ENCODE measurements around the gene TAF4. TPM values are rescaled to one million over a fixed set of nuclear protein-coding genes. Genes with fewer than 3 reads are reported as not detected.
"Not testable (repeated sequence)": the region's sequence is repeated elsewhere in the genome, so short reads cannot be mapped to it uniquely, and the experiment has no call there.

The TAF4 gene
- 11.4 TPM for polyA plus RNA-seq (2013, experiment 1 of 2; ENCODE audit: insufficient read length)
- 10.8 TPM for polyA plus RNA-seq (2013, experiment 2 of 2; ENCODE audit: insufficient read length)

DNA sequence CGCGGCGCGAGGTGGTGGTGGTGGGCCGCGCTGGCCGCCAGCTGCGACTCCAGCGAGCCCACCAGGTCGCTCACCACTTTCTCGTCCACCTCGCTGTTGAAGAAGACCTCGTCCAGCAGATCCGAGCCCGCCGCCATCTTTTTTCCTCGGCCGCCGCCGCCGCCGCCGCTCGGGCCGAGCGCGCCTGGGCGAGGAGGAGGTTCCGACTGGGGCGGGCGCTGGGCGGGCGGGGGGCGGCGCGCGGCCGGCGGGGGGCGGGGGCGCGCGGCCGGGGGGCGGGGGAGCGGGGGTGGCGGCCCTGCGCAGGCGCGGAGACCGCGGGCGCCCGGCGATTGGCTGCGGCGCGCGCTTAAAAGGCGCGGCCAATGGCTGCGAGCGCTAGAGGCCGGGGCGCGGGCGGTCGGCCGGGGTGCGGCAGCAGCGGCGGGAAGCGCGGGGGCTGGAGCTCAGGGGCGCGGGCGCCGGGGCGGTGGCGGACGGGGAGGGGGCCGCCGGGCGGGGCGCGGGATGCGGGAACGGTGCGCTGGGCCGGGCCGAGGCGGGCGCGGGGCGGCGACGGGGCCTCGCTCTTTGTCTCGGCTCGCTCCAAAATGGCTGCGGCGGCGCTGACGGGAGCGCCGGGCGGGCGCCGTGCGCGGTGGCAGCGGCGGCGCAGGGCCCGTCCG is at the start of gene TAF4:
Gene TAF4 (minus strand): TSS at position 208 of the 665 bp plus-strand sequence. CDS start 71 bp downstream, at position 137.
- DNase-seq: peak; percentile 78

- no peak for DNase-seq
Measured at GRCh38 chr20:62114894-62115293, 49.2 kb upstream of the TAF4 start.

DNA sequence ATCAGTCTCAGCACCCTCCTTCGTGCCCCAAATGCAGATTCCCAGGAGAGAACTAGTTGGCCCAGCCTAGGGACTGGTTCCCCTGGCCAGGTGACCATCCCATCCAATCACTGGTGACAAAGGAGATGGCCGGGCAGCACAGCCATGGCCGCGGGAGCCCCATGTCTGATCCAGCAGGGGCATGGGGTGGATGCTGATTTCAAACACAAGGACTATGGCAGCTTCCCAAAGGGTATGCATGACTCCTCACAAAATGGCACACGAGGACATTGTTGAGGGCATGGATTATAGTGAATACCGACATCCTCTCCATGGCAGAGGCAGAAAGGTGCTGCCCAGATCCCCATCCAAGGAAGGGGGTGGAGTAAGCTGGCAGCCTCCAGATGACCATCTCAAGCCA is 46.7 kb upstream of the TAF4 start:
- no peak for DNase-seq

- DNase-seq: no peak
Measured at GRCh38 chr20:62111148-62111547, 45.5 kb upstream of the TAF4 start.

- no peak for DNase-seq
Measured at GRCh38 chr20:62105592-62105991, 39.9 kb upstream of the TAF4 start.

DNA sequence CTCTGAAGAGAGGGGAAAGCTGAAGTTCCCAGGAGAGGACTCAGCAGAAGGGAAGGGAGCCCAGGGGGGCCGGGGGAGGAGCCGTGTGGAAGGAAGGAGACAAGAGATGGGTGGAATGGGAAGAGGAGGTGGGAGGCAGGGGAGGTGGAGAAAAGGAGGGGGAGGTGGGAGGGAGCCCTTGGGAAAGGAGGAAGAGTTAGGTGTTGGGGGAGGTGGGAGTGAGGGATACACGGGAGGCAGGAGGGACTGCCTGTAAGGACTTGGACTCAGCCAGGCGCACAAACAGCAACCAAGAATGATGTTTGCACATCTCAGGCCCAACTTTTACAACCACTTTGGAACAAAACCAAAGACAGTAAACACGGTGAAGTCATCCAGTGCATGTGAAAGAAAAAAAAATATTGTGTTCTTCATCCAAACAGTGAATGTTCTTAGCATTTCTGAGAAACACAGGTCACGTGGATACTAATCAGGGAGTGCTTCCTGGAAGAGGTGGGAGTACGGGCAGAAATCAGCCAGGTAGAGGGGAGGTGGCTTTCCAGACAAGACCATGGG is 39.2 kb upstream of the TAF4 start:
- no peak for DNase-seq

- DNase-seq: no peak
Measured at GRCh38 chr20:62104234-62104789, 38.6 kb upstream of the TAF4 start.

- no peak for DNase-seq
Measured at GRCh38 chr20:62103508-62104233, 38.0 kb upstream of the TAF4 start.

DNA sequence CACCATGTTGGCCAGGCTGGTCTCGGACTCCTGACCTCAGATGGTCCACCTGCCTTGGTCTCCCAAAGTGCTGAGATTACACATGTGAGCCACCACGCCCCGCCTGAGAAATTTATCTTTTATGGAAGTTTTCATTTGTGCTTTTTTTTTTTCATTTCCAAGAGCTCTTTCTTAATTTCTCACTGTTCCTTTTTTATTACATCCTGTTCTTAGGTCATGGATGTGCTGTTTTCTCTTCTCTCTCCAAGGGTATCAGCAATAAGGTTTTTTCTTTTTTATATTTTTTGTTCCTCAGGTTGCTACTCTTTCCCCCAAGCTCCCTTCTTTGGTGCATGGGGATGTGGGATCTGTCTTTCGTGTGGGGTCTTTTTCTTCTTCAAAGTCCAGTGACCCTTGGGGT is 35.4 kb upstream of the TAF4 start:
- no peak for DNase-seq

- DNase-seq: no peak
Measured at GRCh38 chr20:62097881-62098407, 32.3 kb upstream of the TAF4 start.

DNA sequence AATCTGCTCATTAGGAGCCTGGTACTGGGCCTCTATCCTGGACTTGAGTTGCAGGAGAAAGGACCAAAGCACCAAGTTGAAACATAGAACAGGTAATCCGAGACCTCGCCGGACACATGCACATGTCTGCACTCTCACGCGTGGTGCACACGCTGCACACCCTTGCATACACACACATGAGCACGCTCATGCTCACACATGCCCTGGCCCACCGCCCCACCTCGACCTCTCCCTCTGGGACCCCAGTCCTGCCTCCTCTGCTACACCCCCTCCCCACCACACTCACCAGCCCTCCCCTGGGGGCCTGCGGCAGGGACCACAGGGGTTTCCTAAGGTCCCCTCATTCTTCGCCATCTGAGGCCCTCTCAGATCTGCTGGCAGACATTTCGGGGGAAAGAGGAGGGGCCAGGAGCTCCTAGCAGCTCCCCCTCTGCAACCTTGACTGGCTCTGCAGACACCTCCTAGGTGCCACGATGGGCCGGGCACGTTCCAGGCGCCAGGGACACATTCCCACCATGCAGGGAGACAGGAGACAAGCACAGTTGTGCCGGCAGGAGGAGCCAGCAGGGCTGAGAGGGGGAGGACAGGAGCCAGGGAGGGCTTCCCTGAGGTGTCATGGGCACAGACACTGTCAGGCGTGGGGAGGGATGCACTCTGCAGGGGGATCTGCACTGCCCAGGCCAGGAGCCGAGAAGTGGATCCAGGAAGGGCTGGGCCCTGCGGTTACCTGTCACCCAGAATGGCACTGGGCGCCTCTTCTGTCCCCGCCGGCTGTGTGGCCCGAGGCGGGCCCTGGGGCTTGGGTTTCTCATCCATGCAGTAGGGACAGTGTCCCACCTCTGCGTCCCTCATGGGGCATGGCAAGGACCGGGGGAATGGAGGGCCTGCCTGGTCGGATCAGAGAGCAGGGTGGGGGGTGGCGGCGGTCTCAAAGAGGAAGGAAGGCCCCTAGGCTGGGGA is 31.0 kb upstream of the TAF4 start:
- DNase-seq: no peak

DNA sequence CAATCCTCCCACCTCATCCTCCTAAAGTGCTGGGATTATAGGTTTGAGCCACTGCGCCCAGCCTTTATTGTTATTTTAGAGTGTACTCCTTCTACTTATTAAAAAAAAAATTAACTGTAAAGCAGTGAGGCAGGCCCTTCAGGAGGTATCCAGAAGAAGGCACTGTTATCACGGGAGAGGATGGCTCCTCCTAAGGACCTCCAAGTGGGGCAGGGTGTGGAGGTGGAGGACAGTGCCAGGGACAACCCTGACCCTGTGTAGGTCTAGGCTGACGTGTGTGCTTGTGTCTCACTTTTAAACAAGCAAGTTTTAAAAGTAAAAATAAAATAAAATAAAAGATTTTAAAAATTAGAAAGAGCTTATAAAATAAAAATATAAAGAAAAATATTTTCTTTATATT is 23.7 kb upstream of the TAF4 start:
- DNase-seq: no peak

- DNase-seq: peak; percentile 49
Measured at GRCh38 chr20:62088258-62089127, 22.8 kb upstream of the TAF4 start.

- DNase-seq: no peak
Measured at GRCh38 chr20:62087632-62088031, 22.0 kb upstream of the TAF4 start.

DNA sequence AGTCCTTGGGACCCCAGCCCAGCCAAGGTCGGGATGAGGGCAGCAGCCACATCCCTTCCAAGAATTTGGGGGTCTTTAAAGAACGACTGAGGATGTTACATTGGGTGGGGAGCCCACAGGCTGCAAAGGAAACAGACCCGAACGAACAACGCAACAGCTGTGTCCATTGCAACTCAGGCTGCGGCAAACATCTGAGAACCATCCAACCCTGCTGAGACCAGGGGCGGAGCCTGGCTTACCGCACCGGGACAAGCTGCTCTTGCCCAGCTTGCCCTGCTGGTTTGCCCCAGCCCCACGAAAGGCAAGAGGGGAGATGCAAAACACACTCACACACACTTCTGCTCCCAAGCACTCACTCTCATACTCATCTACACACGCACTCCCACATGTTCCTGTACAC is 21.5 kb upstream of the TAF4 start:
- no peak for DNase-seq

- DNase-seq: no peak
Measured at GRCh38 chr20:62085206-62085605, 19.5 kb upstream of the TAF4 start.

- DNase-seq: not testable (repeated sequence)
Measured at GRCh38 chr20:62084224-62084623, 18.5 kb upstream of the TAF4 start.

DNA sequence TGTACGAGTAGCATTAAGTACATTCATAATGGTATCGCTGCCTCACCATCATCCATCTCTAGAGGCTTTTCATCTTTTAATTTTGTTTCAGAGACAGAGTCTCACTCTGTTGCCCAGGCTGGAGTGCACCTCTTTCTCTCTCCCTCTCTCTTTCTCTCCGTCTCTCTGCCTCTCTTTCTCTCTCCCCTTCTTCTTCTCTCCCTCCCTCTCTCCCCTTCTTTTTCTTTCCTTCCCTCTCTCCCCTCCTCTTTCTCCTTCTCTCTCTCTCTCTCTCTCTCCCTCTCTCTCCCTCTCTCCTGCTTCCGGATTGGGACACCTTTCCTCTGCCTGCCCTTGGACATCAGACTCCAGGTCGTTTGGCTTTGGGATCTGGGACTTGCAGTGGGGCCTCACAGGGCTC is 17.6 kb upstream of the TAF4 start:
- DNase-seq: no peak

DNA sequence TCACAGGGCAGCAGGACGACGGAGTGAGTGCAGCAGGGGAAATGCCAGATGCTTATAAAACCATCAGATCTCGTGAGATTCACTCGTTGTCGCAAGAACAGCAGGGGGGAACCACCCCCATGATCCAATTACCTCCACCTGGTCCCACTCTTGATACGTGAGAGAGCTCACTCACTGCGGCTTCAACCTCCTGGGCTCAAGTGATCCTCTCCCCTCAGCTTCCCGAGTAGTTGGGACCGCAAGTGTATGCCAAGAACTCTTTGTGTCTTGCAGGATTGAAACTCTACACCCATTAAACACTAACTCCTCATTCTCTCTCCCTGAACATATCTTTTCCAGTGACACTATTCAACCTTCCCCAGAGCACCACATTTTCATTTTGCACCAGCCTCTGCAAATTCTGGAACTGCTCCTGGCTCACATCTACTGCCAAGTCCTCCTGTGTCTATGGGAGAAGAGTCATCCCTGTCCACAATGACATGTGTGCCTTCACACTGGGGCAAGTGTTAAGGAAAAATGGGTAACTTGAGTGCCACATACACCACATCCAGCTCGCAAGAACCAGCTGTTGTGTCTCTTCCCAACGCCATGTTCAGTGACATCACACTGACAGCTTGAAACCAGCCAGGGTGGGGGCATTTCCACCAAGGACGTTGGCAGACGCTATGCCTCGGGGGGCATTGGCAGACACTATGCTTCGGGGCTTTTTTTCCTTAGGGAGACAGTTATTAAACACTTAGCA is 14.7 kb upstream of the TAF4 start:
- DNase-seq: no peak

GRCh38 chr20:62079166-62079565 is 13.5 kb upstream of the TAF4 start:
- DNase-seq: no peak
